Peyer's patch (tissue), 4 donors: ENCODE data around the gene DMD. TPM values are rescaled to one million over a fixed set of nuclear protein-coding genes. Genes with fewer than 3 reads are reported as not detected.

Experiments used
- DNase-seq, 3 donors: peaks; one replicate each; pipeline ENCODE4 v3.0.0-alpha.2; 2017 to 2019
- H3K27ac ChIP-seq, 4 donors: fragments of 200-600 bp; sonication (generic); one replicate each; pipeline ENCODE4 v1.5.1; 2016 to 2019
- H3K27me3 ChIP-seq, 2 donors: fragments of 200-600 bp; sonication (generic); one replicate each; pipeline ENCODE4 v1.5.1; 2019
- H3K36me3 ChIP-seq, 3 donors: fragments of 200-600 bp; sonication (generic); one replicate each; pipeline ENCODE4 v1.5.1; 2016 to 2019
- H3K4me1 ChIP-seq, 4 donors: fragments of 200-600 bp; sonication (generic); one replicate each; pipeline ENCODE4 v1.5.1; 2016 to 2019
- H3K4me3 ChIP-seq, 4 donors: fragments of 200-600 bp; sonication (generic); 1 replicate in 3 of 4; 2 replicates in 1 of 4; pipeline ENCODE4 v1.5.1; 2016 to 2019; ENCODE audit warnings: mild to moderate bottlenecking in 1 of 4
- H3K9me3 ChIP-seq, 4 donors: fragments of 200-600 bp; sonication (generic); one replicate each; pipeline ENCODE4 v1.5.1; 2016 to 2019; ENCODE audit warnings: mild to moderate bottlenecking in 1 of 4
- CTCF ChIP-seq, 6 experiments: fragments of 450-650 bp in 4 of 6; fragments of 200-600 bp in 2 of 6; sonication (generic) in 1 of 6; IDR thresholded peaks; one replicate each; pipeline ENCODE4 v1.5.1; 2017 to 2019; ENCODE audit warnings: antibody characterized with exemption in 6 of 6, mild to moderate bottlenecking in 3 of 6, moderate library complexity in 1 of 6
- POLR2A ChIP-seq, 2 donors: fragments of 450-650 bp; IDR thresholded peaks; one replicate each; pipeline ENCODE4 v1.5.1; 2017; ENCODE audit warnings: antibody characterized with exemption in 2 of 2, mild to moderate bottlenecking in 2 of 2, moderate library complexity in 2 of 2
- total RNA-seq, 4 donors: library from RNA; depleted of rRNA; stranded (reverse); fragments of >200 nt; gene quantifications; one replicate each; pipeline ENCODE4 v1.1.0, GENCODE V29; 2016

DMD gene
- total RNA-seq, 4 donors from 2014 or later = 15.8 to 109 (median 19.1) TPM

- H3K27me3 ChIP-seq = no peaks in the 10 kb centered on the region
- H3K4me1 ChIP-seq = no peaks in the 10 kb centered on the region
- no peak overlapping the region for H3K27ac ChIP-seq
- no peaks in the 10 kb centered on the region for H3K36me3 ChIP-seq
- no peaks in the 10 kb centered on the region for H3K9me3 ChIP-seq
- no peak for DNase-seq
- H3K4me3 ChIP-seq = no peak overlapping the region
- TF ChIP-seq POLR2A (IDR thresholded peaks at IDR 0.05) (no peak), CTCF (IDR thresholded peaks at IDR 0.05) (no peak)
These were observed 1789.9 kb downstream of the DMD start for GRCh38 chrX:31421441-31421840.

GRCh38 chrX:31420711-31421151, 1790.6 kb downstream of the DMD start:
- no peak for DNase-seq
- TF ChIP-seq POLR2A (IDR thresholded peaks at IDR 0.05) (no peak), CTCF (IDR thresholded peaks at IDR 0.05) (no peak)
- no peak overlapping the region for H3K27ac ChIP-seq
- no peaks in the 10 kb centered on the region for H3K9me3 ChIP-seq
- H3K36me3 ChIP-seq = no peaks in the 10 kb centered on the region
- H3K4me3 ChIP-seq = no peak overlapping the region
- no peaks in the 10 kb centered on the region for H3K4me1 ChIP-seq
- no peaks in the 10 kb centered on the region for H3K27me3 ChIP-seq

GRCh38 chrX:31420302-31420701, 1791.0 kb downstream of the DMD start:
- no peak for DNase-seq
- Histone ChIP-seq H3K27ac (no peak overlapping the region), H3K4me1 (no peaks in the 10 kb centered on the region), H3K4me3 (no peak overlapping the region), H3K27me3 (no peaks in the 10 kb centered on the region), H3K36me3 (no peaks in the 10 kb centered on the region), H3K9me3 (no peaks in the 10 kb centered on the region)
- no peak for TF ChIP-seq POLR2A (IDR thresholded peaks at IDR 0.05)
- no peak for TF ChIP-seq CTCF (IDR thresholded peaks at IDR 0.05)

- H3K4me3 ChIP-seq = no peak overlapping the region
- H3K9me3 ChIP-seq = no peaks in the 10 kb centered on the region
- no peak overlapping the region for H3K27ac ChIP-seq
- H3K4me1 ChIP-seq = no peaks in the 10 kb centered on the region
- H3K27me3 ChIP-seq = no peaks in the 10 kb centered on the region
- no peak for DNase-seq
- no peaks in the 10 kb centered on the region for H3K36me3 ChIP-seq
- TF ChIP-seq POLR2A (IDR thresholded peaks at IDR 0.05) (no peak), CTCF (IDR thresholded peaks at IDR 0.05) (no peak)
These were observed 1814.2 kb downstream of the DMD start for GRCh38 chrX:31397119-31397518.

GRCh38 chrX:31392513-31392912, 1818.8 kb downstream of the DMD start:
- Histone ChIP-seq H3K9me3 (no peaks in the 10 kb centered on the region), H3K4me1 (no peaks in the 10 kb centered on the region), H3K4me3 (no peak overlapping the region), H3K27me3 (no peaks in the 10 kb centered on the region), H3K27ac (no peak overlapping the region), H3K36me3 (no peaks in the 10 kb centered on the region)
- no peak for DNase-seq
- TF ChIP-seq POLR2A (IDR thresholded peaks at IDR 0.05) = no peak
- TF ChIP-seq CTCF (IDR thresholded peaks at IDR 0.05) = no peak

GRCh38 chrX:31388946-31389345, 1822.4 kb downstream of the DMD start:
- Histone ChIP-seq H3K36me3 (no peaks in the 10 kb centered on the region), H3K9me3 (no peaks in the 10 kb centered on the region), H3K4me1 (no peaks in the 10 kb centered on the region), H3K27ac (no peak overlapping the region), H3K27me3 (no peaks in the 10 kb centered on the region), H3K4me3 (no peak overlapping the region)
- DNase-seq = no peak
- TF ChIP-seq POLR2A (IDR thresholded peaks at IDR 0.05) = no peak
- no peak for TF ChIP-seq CTCF (IDR thresholded peaks at IDR 0.05)
